ENCODE data around the gene PTPN7.

DNA sequence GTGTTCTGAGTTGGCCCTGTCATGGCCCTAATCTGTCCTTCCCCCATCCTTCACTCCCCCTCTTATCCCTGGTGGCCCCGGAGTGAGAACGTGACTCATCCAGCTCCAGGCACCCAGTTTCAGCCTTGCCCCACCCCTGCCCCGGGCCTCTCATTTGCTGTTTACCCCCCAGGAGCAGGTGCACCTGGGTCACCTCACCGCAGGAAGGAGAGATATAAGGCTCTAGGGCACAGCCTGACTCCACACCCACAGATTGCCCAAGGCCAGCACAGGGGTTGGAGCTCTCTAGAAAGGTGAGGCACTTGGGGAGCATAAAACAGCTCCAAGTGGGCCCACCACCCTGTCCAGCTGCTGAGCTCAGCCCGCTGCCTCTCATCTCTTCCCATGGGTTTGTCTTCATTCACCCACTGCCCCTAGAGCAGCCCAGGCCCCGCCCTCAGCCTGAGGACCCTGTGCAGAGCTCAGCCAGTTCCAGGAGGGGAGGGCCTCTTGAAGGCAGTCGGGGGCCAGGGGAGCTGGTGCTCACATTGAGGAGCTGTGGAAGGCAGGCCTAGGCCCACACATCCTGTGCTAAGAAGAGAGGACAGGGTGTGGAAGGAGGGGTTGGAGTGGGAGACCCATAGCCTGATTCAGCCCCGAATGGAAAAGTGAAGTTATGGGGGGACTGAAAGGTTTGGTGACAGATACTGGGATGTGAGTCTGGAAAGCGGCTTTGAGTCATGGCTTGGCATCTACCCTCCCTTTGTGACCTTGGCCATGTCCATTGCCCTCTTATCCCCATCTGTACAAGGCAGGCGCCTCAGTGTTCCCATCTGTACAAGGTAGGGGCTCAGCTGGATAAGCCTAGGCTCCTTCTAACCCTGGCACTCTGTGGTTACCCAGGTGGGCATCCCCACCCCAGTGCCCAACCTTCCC is 53.8 kb downstream of the PTPN7 start:
- TF ChIP-seq, protein P1, sequence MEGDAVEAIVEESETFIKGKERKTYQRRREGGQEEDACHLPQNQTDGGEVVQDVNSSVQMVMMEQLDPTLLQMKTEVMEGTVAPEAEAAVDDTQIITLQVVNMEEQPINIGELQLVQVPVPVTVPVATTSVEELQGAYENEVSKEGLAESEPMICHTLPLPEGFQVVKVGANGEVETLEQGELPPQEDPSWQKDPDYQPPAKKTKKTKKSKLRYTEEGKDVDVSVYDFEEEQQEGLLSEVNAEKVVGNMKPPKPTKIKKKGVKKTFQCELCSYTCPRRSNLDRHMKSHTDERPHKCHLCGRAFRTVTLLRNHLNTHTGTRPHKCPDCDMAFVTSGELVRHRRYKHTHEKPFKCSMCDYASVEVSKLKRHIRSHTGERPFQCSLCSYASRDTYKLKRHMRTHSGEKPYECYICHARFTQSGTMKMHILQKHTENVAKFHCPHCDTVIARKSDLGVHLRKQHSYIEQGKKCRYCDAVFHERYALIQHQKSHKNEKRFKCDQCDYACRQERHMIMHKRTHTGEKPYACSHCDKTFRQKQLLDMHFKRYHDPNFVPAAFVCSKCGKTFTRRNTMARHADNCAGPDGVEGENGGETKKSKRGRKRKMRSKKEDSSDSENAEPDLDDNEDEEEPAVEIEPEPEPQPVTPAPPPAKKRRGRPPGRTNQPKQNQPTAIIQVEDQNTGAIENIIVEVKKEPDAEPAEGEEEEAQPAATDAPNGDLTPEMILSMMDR (IDR thresholded peaks at IDR 0.05), result no peak
- TF ChIP-seq EZH2 (IDR thresholded peaks at IDR 0.05) (no peak), EZH2phosphoT487 (IDR thresholded peaks at IDR 0.05) (no peak)

All from neural progenitor cell (in vitro differentiated cells).